BJ (cell line): Measurements from ENCODE around the gene AIMP1. TPM values are rescaled to one million over a fixed set of nuclear protein-coding genes. Genes with fewer than 3 reads are reported as not detected.

Experiments used
- CTCF ChIA-PET: fragments of 350-600 bp; formaldehyde crosslinking; extraction: SDS; loops from one replicate; lab custom pipeline; 2021; ENCODE audit warnings: antibody characterized with exemption, inconsistent platforms; lab: Yijun Ruan, JAX
- POLR2A ChIA-PET: fragments of 300-600 bp; sonication (Branson Sonifier 250); formaldehyde crosslinking; extraction: SDS; loops from one replicate; lab custom pipeline; 2021; ENCODE audit warnings: antibody characterized with exemption; lab: Charles Lee
- DNase-seq: peaks from one replicate; pipeline ENCODE4 v3.0.0-alpha.2; 2011; ENCODE audit warnings: low read depth
- H3K27me3 ChIP-seq: 2 replicates; pipeline ENCODE4 v1.6.0; 2011; ENCODE audit warnings: low read length; ENCODE audit not compliant: control insufficient read depth, insufficient read depth
- H3K36me3 ChIP-seq: 2 replicates; pipeline ENCODE4 v1.5.1; 2011; ENCODE audit warnings: low read length; ENCODE audit not compliant: control insufficient read depth, insufficient read depth
- H3K4me3 ChIP-seq: 2 replicates; pipeline ENCODE4 v1.5.1; 2011; ENCODE audit warnings: low read depth, mild to moderate bottlenecking, control low read depth, low read length
- CTCF ChIP-seq: IDR thresholded peaks from 2 replicates; pipeline ENCODE4 v1.5.1; 2011; ENCODE audit warnings: low read depth, mild to moderate bottlenecking, control low read depth, inconsistent platforms, low read length, moderate library complexity; ENCODE audit not compliant: insufficient read depth
- polyA plus RNA-seq: library from polyadenylated mRNA; depleted of rRNA; stranded (reverse); fragments of >200 nt; gene quantifications from 2 replicates; pipeline ENCODE4 v1.2.3, GENCODE V29; 2011

Gene AIMP1
- polyA plus RNA-seq, 1 experiment = 10.8 TPM

- Histone ChIP-seq H3K36me3 (peaks cover 14% of the 10 kb centered on the region), H3K4me3 (no peak overlapping the region), H3K27me3 (no peaks in the 10 kb centered on the region)
- no peak for TF ChIP-seq CTCF
- no peak for DNase-seq
- ChIA-PET POLR2A (no interaction called here), CTCF (no interaction called here)
These were observed 21.6 kb downstream of the AIMP1 start for GRCh38 chr4:106337916-106338315.

GRCh38 chr4:106338671-106339070, 22.3 kb downstream of the AIMP1 start:
- Histone ChIP-seq H3K36me3 (peaks cover 14% of the 10 kb centered on the region), H3K27me3 (no peaks in the 10 kb centered on the region), H3K4me3 (no peak overlapping the region)
- DNase-seq = no peak
- TF ChIP-seq CTCF = no peak
- ChIA-PET CTCF (no interaction called here), POLR2A (interaction anchor here (0.6 kb wide), 1 partner anchor 23 kb away, joined by 4 read pairs; the partner anchor contains the start of gene TBCK)

GRCh38 chr4:106339431-106339830, 23.1 kb downstream of the AIMP1 start:
- Histone ChIP-seq H3K4me3 (no peak overlapping the region), H3K27me3 (no peaks in the 10 kb centered on the region), H3K36me3 (peaks cover 13% of the 10 kb centered on the region)
- no peak for DNase-seq
- TF ChIP-seq CTCF = no peak
- POLR2A ChIA-PET = no interaction called here
- CTCF ChIA-PET = interaction anchor here (1.7 kb wide), 1 partner anchor 9 kb away, joined by 3 read pairs; no protein-coding TSS in a partner anchor

- DNase-seq = no peak
- CTCF ChIA-PET = interaction anchor here (1.7 kb wide), 1 partner anchor 11 kb away, joined by 3 read pairs; no protein-coding TSS in a partner anchor
- POLR2A ChIA-PET = no interaction called here
- H3K36me3 ChIP-seq = peaks cover 13% of the 10 kb centered on the region
- no peaks in the 10 kb centered on the region for H3K27me3 ChIP-seq
- no peak for TF ChIP-seq CTCF
- no peak overlapping the region for H3K4me3 ChIP-seq
These were observed 24.4 kb downstream of the AIMP1 start for GRCh38 chr4:106340774-106341173.

GRCh38 chr4:106343865-106344646, 27.7 kb downstream of the AIMP1 start:
- Histone ChIP-seq H3K27me3 (no peaks in the 10 kb centered on the region), H3K4me3 (no peak overlapping the region), H3K36me3 (peaks cover 2% of the 10 kb centered on the region; the same call in 1 of the 2 replicates)
- DNase-seq = no peak
- ChIA-PET POLR2A (no interaction called here), CTCF (interaction anchor here (0.6 to 1.5 kb wide), 4 partner anchors 9 to 457 kb away, joined by 3 to 5 read pairs (median 3); no protein-coding TSS in a partner anchor)
- no peak for TF ChIP-seq CTCF
